ENCODE data around the gene KRT5. TPM values are rescaled to one million over a fixed set of nuclear protein-coding genes. Genes with fewer than 3 reads are reported as not detected.

KRT5 gene
- total and polyA plus RNA-seq, 4 donors, result 15.8 to 49.4 (median 33.7) TPM

GRCh38 chr12:52515927-52516831, 4.0 kb downstream of the KRT5 start:
- WGBS, 2 donors, result 83 to 90% methylated on average over 15 of the region's 15 CpGs
- DNase-seq, result no peak
- no peak overlapping the region for H3K9ac ChIP-seq (ENCODE audit: insufficient read depth in 1 of 2, low read length in 2 of 2)

GRCh38 chr12:52515319-52515646, 4.9 kb downstream of the KRT5 start:
- Histone ChIP-seq H3K9me3 (ENCODE audit: control insufficient read depth in 4 of 4, insufficient read depth in 3 of 4, low read length in 3 of 4) (peaks cover 0 to 6% (median 0%) of the 10 kb centered on the region in 4 donors), H3K27ac (ENCODE audit: low read depth in 1 of 2, low read length in 1 of 2) (no peak overlapping the region), H3K4me3 (no peak overlapping the region), H3K27me3 (ENCODE audit: control insufficient read depth in 3 of 3, insufficient read depth in 3 of 3, low read length in 2 of 3) (peaks cover 0 to 4% (median 0%) of the 10 kb centered on the region in 3 donors), H3K9ac (ENCODE audit: insufficient read depth in 1 of 2, low read length in 2 of 2) (no peak overlapping the region), H3K36me3 (ENCODE audit: control insufficient read depth in 4 of 4, insufficient read depth in 4 of 4, low read length in 4 of 4) (no peaks in the 10 kb centered on the region), H3K4me1 (ENCODE audit: control insufficient read depth in 5 of 5, insufficient read depth in 5 of 5, low read length in 5 of 5) (no peaks in the 10 kb centered on the region)
- no peak for TF ChIP-seq CTCF (IDR thresholded peaks at IDR 0.05; ENCODE audit: control extremely low read depth, extremely low read depth)
- no peak for ATAC-seq (ENCODE audit: insufficient read depth, low FRiP score)
- DNase-seq, result no peak
- WGBS, 2 donors, result 93 to 96% methylated on average over 1 of the region's 1 CpG

More at GRCh38 chr12:52515927-52516831, 4.0 kb downstream of the KRT5 start:
- no peak for ATAC-seq (ENCODE audit: insufficient read depth, low FRiP score)
- H3K27me3 ChIP-seq (ENCODE audit: control insufficient read depth in 3 of 3, insufficient read depth in 3 of 3, low read length in 2 of 3), result peaks cover 0 to 4% (median 0%) of the 10 kb centered on the region in 3 donors
- peaks cover 0 to 6% (median 0%) of the 10 kb centered on the region in 4 donors for H3K9me3 ChIP-seq (ENCODE audit: control insufficient read depth in 4 of 4, insufficient read depth in 3 of 4, low read length in 3 of 4)
- no peak overlapping the region for H3K4me3 ChIP-seq
- no peaks in the 10 kb centered on the region for H3K4me1 ChIP-seq (ENCODE audit: control insufficient read depth in 5 of 5, insufficient read depth in 5 of 5, low read length in 5 of 5)
- H3K27ac ChIP-seq (ENCODE audit: low read depth in 1 of 2, low read length in 1 of 2), result no peak overlapping the region
- no peaks in the 10 kb centered on the region for H3K36me3 ChIP-seq (ENCODE audit: control insufficient read depth in 4 of 4, insufficient read depth in 4 of 4, low read length in 4 of 4)
- no peak for TF ChIP-seq CTCF (IDR thresholded peaks at IDR 0.05; ENCODE audit: control extremely low read depth, extremely low read depth)

- no peak overlapping the region for H3K9ac ChIP-seq (ENCODE audit: insufficient read depth in 1 of 2, low read length in 2 of 2)
- H3K27ac ChIP-seq (ENCODE audit: low read depth in 1 of 2, low read length in 1 of 2), result no peak overlapping the region
- H3K27me3 ChIP-seq (ENCODE audit: control insufficient read depth in 3 of 3, insufficient read depth in 3 of 3, low read length in 2 of 3), result peaks cover 0 to 4% (median 0%) of the 10 kb centered on the region in 3 donors
- TF ChIP-seq CTCF (IDR thresholded peaks at IDR 0.05; ENCODE audit: control extremely low read depth, extremely low read depth), result no peak
- WGBS, 2 donors, result 89 to 95% methylated on average over 14 of the region's 14 CpGs
- ATAC-seq (ENCODE audit: insufficient read depth, low FRiP score) (no peak), DNase-seq (no peak)
- H3K36me3 ChIP-seq (ENCODE audit: control insufficient read depth in 4 of 4, insufficient read depth in 4 of 4, low read length in 4 of 4), result no peaks in the 10 kb centered on the region
- H3K4me3 ChIP-seq, result no peak overlapping the region
- H3K9me3 ChIP-seq (ENCODE audit: control insufficient read depth in 4 of 4, insufficient read depth in 3 of 4, low read length in 3 of 4), result peaks cover 0 to 6% (median 0%) of the 10 kb centered on the region in 4 donors
- no peaks in the 10 kb centered on the region for H3K4me1 ChIP-seq (ENCODE audit: control insufficient read depth in 5 of 5, insufficient read depth in 5 of 5, low read length in 5 of 5)
Measured at GRCh38 chr12:52514471-52515318, 5.5 kb downstream of the KRT5 start.

Measured in lung (tissue), 12 donors.